ENCODE data around the gene RAB29. TPM values are rescaled to one million over a fixed set of nuclear protein-coding genes. Genes with fewer than 3 reads are reported as not detected.

Gene RAB29
- total RNA-seq, 1 experiment from 2014 or later, result 15.1 TPM

DNA sequence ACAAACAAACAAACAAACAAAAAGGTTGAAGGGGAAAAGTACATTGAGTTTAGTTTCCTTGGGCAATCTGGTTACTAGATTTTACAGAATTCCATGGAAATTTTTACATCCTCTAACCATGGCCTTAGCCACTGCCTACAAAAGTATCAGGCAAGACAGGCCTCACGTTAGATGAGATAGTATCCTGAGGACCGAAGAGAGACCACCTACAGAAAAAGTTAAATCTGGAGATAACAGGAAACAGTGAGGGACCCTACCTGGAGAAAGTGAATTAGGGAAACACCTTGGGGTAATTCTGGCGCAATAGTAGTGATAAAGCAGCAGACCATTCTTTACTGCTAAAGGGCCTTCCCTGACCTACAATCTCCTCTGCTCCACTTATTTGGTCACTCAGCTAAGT, 8.7 kb downstream of the RAB29 start:
- ChIA-PET POLR2A (no interaction called here), CTCF (no interaction called here)
- TF ChIP-seq, protein P1, sequence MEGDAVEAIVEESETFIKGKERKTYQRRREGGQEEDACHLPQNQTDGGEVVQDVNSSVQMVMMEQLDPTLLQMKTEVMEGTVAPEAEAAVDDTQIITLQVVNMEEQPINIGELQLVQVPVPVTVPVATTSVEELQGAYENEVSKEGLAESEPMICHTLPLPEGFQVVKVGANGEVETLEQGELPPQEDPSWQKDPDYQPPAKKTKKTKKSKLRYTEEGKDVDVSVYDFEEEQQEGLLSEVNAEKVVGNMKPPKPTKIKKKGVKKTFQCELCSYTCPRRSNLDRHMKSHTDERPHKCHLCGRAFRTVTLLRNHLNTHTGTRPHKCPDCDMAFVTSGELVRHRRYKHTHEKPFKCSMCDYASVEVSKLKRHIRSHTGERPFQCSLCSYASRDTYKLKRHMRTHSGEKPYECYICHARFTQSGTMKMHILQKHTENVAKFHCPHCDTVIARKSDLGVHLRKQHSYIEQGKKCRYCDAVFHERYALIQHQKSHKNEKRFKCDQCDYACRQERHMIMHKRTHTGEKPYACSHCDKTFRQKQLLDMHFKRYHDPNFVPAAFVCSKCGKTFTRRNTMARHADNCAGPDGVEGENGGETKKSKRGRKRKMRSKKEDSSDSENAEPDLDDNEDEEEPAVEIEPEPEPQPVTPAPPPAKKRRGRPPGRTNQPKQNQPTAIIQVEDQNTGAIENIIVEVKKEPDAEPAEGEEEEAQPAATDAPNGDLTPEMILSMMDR (IDR thresholded peaks at IDR 0.05), result no peak
- TF ChIP-seq SIN3A (IDR thresholded peaks at IDR 0.05; ENCODE audit: borderline replicate concordance, insufficient read depth, low read depth, low read length), result no peak
- TF ChIP-seq, protein P2, sequence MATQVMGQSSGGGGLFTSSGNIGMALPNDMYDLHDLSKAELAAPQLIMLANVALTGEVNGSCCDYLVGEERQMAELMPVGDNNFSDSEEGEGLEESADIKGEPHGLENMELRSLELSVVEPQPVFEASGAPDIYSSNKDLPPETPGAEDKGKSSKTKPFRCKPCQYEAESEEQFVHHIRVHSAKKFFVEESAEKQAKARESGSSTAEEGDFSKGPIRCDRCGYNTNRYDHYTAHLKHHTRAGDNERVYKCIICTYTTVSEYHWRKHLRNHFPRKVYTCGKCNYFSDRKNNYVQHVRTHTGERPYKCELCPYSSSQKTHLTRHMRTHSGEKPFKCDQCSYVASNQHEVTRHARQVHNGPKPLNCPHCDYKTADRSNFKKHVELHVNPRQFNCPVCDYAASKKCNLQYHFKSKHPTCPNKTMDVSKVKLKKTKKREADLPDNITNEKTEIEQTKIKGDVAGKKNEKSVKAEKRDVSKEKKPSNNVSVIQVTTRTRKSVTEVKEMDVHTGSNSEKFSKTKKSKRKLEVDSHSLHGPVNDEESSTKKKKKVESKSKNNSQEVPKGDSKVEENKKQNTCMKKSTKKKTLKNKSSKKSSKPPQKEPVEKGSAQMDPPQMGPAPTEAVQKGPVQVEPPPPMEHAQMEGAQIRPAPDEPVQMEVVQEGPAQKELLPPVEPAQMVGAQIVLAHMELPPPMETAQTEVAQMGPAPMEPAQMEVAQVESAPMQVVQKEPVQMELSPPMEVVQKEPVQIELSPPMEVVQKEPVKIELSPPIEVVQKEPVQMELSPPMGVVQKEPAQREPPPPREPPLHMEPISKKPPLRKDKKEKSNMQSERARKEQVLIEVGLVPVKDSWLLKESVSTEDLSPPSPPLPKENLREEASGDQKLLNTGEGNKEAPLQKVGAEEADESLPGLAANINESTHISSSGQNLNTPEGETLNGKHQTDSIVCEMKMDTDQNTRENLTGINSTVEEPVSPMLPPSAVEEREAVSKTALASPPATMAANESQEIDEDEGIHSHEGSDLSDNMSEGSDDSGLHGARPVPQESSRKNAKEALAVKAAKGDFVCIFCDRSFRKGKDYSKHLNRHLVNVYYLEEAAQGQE (IDR thresholded peaks at IDR 0.05; ENCODE audit: insufficient read depth in 1 of 2, low read depth in 2 of 2, low read length in 1 of 2), result no peak
- TF ChIP-seq TCF7L2 (IDR thresholded peaks at IDR 0.05; ENCODE audit: low read depth, low read length), result no peak
- no peak for TF ChIP-seq POLR2AphosphoS5 (IDR thresholded peaks at IDR 0.05; ENCODE audit: low read depth, low read length)
- no peak for ATAC-seq
- Histone ChIP-seq H3K27ac (ENCODE audit: low read length) (no peak overlapping the region), H3K4me3 (ENCODE audit: low read depth in 2 of 2, low read length in 2 of 2) (no peak overlapping the region), H3K4me1 (ENCODE audit: control insufficient read depth, insufficient read depth, low read length) (no peaks in the 10 kb centered on the region), H3K9me3 (ENCODE audit: control insufficient read depth, insufficient read depth, low read depth, low read length) (no peaks in the 10 kb centered on the region), H3K27me3 (ENCODE audit: control insufficient read depth, insufficient read depth, low read length) (no peaks in the 10 kb centered on the region), H3K36me3 (ENCODE audit: control insufficient read depth, insufficient read depth, low read length) (no peaks in the 10 kb centered on the region)
- no peak for DNase-seq (ENCODE audit: low read depth, low spot score)
- intact Hi-C loops (cut with micrococcal nuclease; ENCODE audit: unreplicated experiment), result no loop called here
- BruUV-seq (replicated peaks), result no TSS peak
- in situ Hi-C loops (cut with HindIII; ENCODE audit: low pct_unique_long_range_greater_than_20kb, low sequenced_read_pairs), result no loop called here

DNA sequence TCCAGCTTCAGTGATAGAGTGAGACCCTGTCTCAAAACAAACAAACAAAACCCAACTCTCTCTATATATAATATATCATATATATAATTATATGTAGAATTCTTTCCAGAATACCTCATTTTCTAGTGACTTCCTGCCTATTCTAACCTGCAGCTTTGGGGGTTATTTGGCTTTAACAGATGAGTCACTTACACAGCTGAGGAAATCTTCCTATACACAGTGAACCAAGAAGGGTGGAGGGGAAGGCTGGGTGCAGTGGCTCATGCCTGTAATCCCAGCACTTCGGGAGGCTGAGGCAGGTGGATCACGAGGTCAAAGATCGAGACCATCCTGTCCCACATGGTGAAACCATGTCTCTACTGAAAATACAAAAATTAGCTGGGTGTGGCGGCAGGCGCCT, 9.2 kb downstream of the RAB29 start:
- Histone ChIP-seq H3K9me3 (ENCODE audit: control insufficient read depth, insufficient read depth, low read depth, low read length) (no peaks in the 10 kb centered on the region), H3K4me1 (ENCODE audit: control insufficient read depth, insufficient read depth, low read length) (no peaks in the 10 kb centered on the region), H3K36me3 (ENCODE audit: control insufficient read depth, insufficient read depth, low read length) (no peaks in the 10 kb centered on the region), H3K4me3 (ENCODE audit: low read depth in 2 of 2, low read length in 2 of 2) (no peak overlapping the region), H3K27me3 (ENCODE audit: control insufficient read depth, insufficient read depth, low read length) (no peaks in the 10 kb centered on the region), H3K27ac (ENCODE audit: low read length) (no peak overlapping the region)
- ChIA-PET POLR2A (no interaction called here), CTCF (interaction anchor here (0.6 kb wide), 1 partner anchor 173 kb away, joined by 3 read pairs; no protein-coding TSS in a partner anchor)
- BruUV-seq (replicated peaks), result no TSS peak
- TF ChIP-seq, protein P2 (IDR thresholded peaks at IDR 0.05; ENCODE audit: insufficient read depth in 1 of 2, low read depth in 2 of 2, low read length in 1 of 2), result no peak
- TF ChIP-seq SIN3A (IDR thresholded peaks at IDR 0.05; ENCODE audit: borderline replicate concordance, insufficient read depth, low read depth, low read length) (no peak), TCF7L2 (IDR thresholded peaks at IDR 0.05; ENCODE audit: low read depth, low read length) (no peak), POLR2AphosphoS5 (IDR thresholded peaks at IDR 0.05; ENCODE audit: low read depth, low read length) (no peak)
- TF ChIP-seq, protein P1 (IDR thresholded peaks at IDR 0.05), result no peak
- ATAC-seq (no peak), DNase-seq (ENCODE audit: low read depth, low spot score) (no peak)
- intact Hi-C loops (cut with micrococcal nuclease; ENCODE audit: unreplicated experiment), result no loop called here
- in situ Hi-C loops (cut with HindIII; ENCODE audit: low pct_unique_long_range_greater_than_20kb, low sequenced_read_pairs), result no loop called here
